Liver (tissue), 9 donors: ENCODE measurements around the gene ST3GAL3. TPM values are rescaled to one million over a fixed set of nuclear protein-coding genes. Genes with fewer than 3 reads are reported as not detected.

Source experiments
- DNase-seq: peaks from one replicate; pipeline ENCODE4 v3.0.0-alpha.2; 2017; ENCODE audit warnings: low spot score
- H3K27ac ChIP-seq, 2 donors: one replicate each; pipeline ENCODE4 v1.7.0; 2013; ENCODE audit warnings: inconsistent platforms in 2 of 2, low read length in 2 of 2, control low read depth in 1 of 2, low read depth in 1 of 2, mild to moderate bottlenecking in 1 of 2
- H3K27me3 ChIP-seq, 4 donors: one replicate each; pipeline versions ENCODE4 v1.6.1 to v1.7.0; 2013; ENCODE audit warnings: low read length in 3 of 4, inconsistent platforms in 1 of 4, mild to moderate bottlenecking in 1 of 4, moderate library complexity in 1 of 4; ENCODE audit not compliant: control insufficient read depth in 4 of 4, insufficient read depth in 4 of 4
- H3K36me3 ChIP-seq, 4 donors: one replicate each; pipeline versions ENCODE4 v1.6.1 to v1.7.0; 2013; ENCODE audit warnings: low read length in 3 of 4, mild to moderate bottlenecking in 3 of 4, low read depth in 1 of 4, moderate library complexity in 1 of 4; ENCODE audit not compliant: control insufficient read depth in 4 of 4, insufficient read depth in 3 of 4
- H3K4me1 ChIP-seq, 4 donors: one replicate each; pipeline versions ENCODE4 v1.6.1 to v1.7.0; 2013; ENCODE audit warnings: low read length in 3 of 4, mild to moderate bottlenecking in 3 of 4, moderate library complexity in 1 of 4; ENCODE audit not compliant: control insufficient read depth in 4 of 4, insufficient read depth in 4 of 4
- H3K4me3 ChIP-seq, 3 donors: one replicate each; pipeline versions ENCODE4 v1.6.1 to v1.7.0; 2013; ENCODE audit warnings: low read length in 3 of 3, control low read depth in 1 of 3, low read depth in 1 of 3, mild to moderate bottlenecking in 1 of 3
- H3K9ac ChIP-seq, 2 donors: one replicate each; pipeline ENCODE4 v1.7.0; 2013; ENCODE audit warnings: low read length in 2 of 2, mild to moderate bottlenecking in 2 of 2, moderate library complexity in 2 of 2, control low read depth in 1 of 2, low read depth in 1 of 2
- H3K9me3 ChIP-seq, 4 donors: one replicate each; pipeline versions ENCODE4 v1.6.1 to v1.7.0; 2013; ENCODE audit warnings: low read length in 3 of 4; ENCODE audit not compliant: control insufficient read depth in 4 of 4
- ATF3 ChIP-seq: IDR thresholded peaks from 2 replicates; pipeline ENCODE4 v1.6.1; 2016; ENCODE audit warnings: antibody characterized with exemption
- EGR1 ChIP-seq, 2 donors: IDR thresholded peaks; 2 replicates each; pipeline ENCODE4 v1.6.1; 2016 to 2018; ENCODE audit warnings: antibody characterized with exemption in 2 of 2, low read depth in 2 of 2
- FOXA1 ChIP-seq: IDR thresholded peaks from 2 replicates; pipeline ENCODE4 v1.6.1; 2016; ENCODE audit warnings: antibody characterized with exemption
- FOXA2 ChIP-seq: IDR thresholded peaks from 2 replicates; pipeline ENCODE4 v1.6.1; 2016; ENCODE audit warnings: antibody characterized with exemption
- GABPA ChIP-seq, 2 donors: IDR thresholded peaks in 1 of 2; conservative IDR thresholded peaks in 1 of 2; 2 replicates each; pipeline ENCODE4 v1.6.1; 2016; ENCODE audit warnings: antibody characterized with exemption in 2 of 2, mild to moderate bottlenecking in 1 of 2, moderate library complexity in 1 of 2
- HNF4A ChIP-seq, 2 donors: conservative IDR thresholded peaks; 2 replicates each; pipeline ENCODE4 v1.6.1; 2016; ENCODE audit warnings: antibody characterized with exemption in 2 of 2, mild to moderate bottlenecking in 2 of 2
- HNF4G ChIP-seq: IDR thresholded peaks from 2 replicates; pipeline ENCODE4 v1.6.1; 2016; ENCODE audit warnings: antibody characterized with exemption
- JUND ChIP-seq, 2 donors: IDR thresholded peaks; 2 replicates each; pipeline ENCODE4 v1.6.1; 2016; ENCODE audit warnings: antibody characterized with exemption in 2 of 2
- MAX ChIP-seq: IDR thresholded peaks from 2 replicates; pipeline ENCODE4 v1.6.1; 2016; ENCODE audit warnings: antibody characterized with exemption
- NR2F2 ChIP-seq: IDR thresholded peaks from 2 replicates; pipeline ENCODE4 v1.6.1; 2016; ENCODE audit warnings: antibody characterized with exemption
- RAD21 ChIP-seq, 2 donors: IDR thresholded peaks; 2 replicates each; pipeline ENCODE4 v1.6.1; 2016; ENCODE audit warnings: antibody characterized with exemption in 2 of 2, mild to moderate bottlenecking in 2 of 2
- RXRA ChIP-seq, 2 donors: IDR thresholded peaks; 2 replicates each; pipeline ENCODE4 v1.6.1; 2017 to 2018; ENCODE audit warnings: antibody characterized with exemption in 2 of 2, mild to moderate bottlenecking in 1 of 2
- SP1 ChIP-seq: IDR thresholded peaks from 2 replicates; pipeline ENCODE4 v1.6.1; 2018; ENCODE audit warnings: antibody characterized with exemption, mild to moderate bottlenecking
- TAF1 ChIP-seq: conservative IDR thresholded peaks from 2 replicates; pipeline ENCODE4 v1.6.1; 2016; ENCODE audit warnings: antibody characterized with exemption, mild to moderate bottlenecking
- ZBTB33 ChIP-seq: IDR thresholded peaks from 2 replicates; pipeline ENCODE4 v1.6.1; 2016; ENCODE audit warnings: antibody characterized with exemption
- WGBS: extraction: QIAGEN DNeasy Blood & Tissue Kit; methylation state at CpG from one replicate; pipeline ENCODE4 v1.1.7; 2013; 5-methylcytosine and 5-hydroxymethylcytosine counted together
- polyA plus RNA-seq, 2 donors: library from polyadenylated mRNA; stranded (reverse) in 1 of 2; unstranded in 1 of 2; fragments of 200-250 nt in 1 of 2; fragments of >200 nt in 1 of 2; fragmentation: Nextera tagmentation in 1 of 2; extraction: Ambion mirVana in 1 of 2; gene quantifications; one replicate each; pipeline versions ENCODE4 v1.2.1 to v1.2.3, GENCODE V29; 2013 to 2015
- total RNA-seq, 2 donors: library from RNA; depleted of rRNA; stranded (reverse); fragments of >200 nt; gene quantifications; one replicate each; pipeline ENCODE4 v1.2.3, GENCODE V29; 2014
- donor health status: healthy.
- donor health status: healthy.
- donor health status: healthy.
- donor health status: healthy.
- donor health status: healthy.

ST3GAL3 gene
- total and polyA plus RNA-seq, 4 donors: 4.9 to 11.4 (median 8.1) TPM

- Histone ChIP-seq H3K36me3 (peaks cover 14 to 91% (median 79%) of the 10 kb centered on the region in 4 donors), H3K4me3 (no peak overlapping the region), H3K27me3 (no peaks in the 10 kb centered on the region), H3K9ac (no peak overlapping the region), H3K9me3 (no peaks in the 10 kb centered on the region), H3K27ac (no peak overlapping the region), H3K4me1 (no peaks in the 10 kb centered on the region)
- WGBS: 87% methylated on average over 2 of the region's 2 CpGs
- TF ChIP-seq NR2F2: no peak
- TF ChIP-seq SP1: no peak
- no peak for TF ChIP-seq RAD21 (IDR thresholded peaks at IDR 0.05)
- no peak for DNase-seq
Measured at GRCh38 chr1:43689289-43689688, 18.0 kb upstream of the ST3GAL3 start.

GRCh38 chr1:43691871-43692815, 15.2 kb upstream of the ST3GAL3 start:
- H3K36me3 ChIP-seq: peaks cover 19 to 99% (median 92%) of the 10 kb centered on the region in 4 donors
- no peak overlapping the region for H3K27ac ChIP-seq
- H3K4me3 ChIP-seq: no peak overlapping the region
- TF ChIP-seq NR2F2: no peak
- no peak for TF ChIP-seq ZBTB33
- no peak for TF ChIP-seq HNF4A (conservative IDR thresholded peaks at IDR 0.05)
- TF ChIP-seq MAX: no peak
- no peak for TF ChIP-seq TAF1
- H3K9ac ChIP-seq: no peak overlapping the region
- H3K9me3 ChIP-seq: no peaks in the 10 kb centered on the region
- WGBS: 93% methylated on average over 10 of the region's 10 CpGs
- no peaks in the 10 kb centered on the region for H3K27me3 ChIP-seq
- no peak for DNase-seq
- H3K4me1 ChIP-seq: no peaks in the 10 kb centered on the region

GRCh38 chr1:43693371-43693770, 14.0 kb upstream of the ST3GAL3 start:
- Histone ChIP-seq H3K36me3 (peaks cover 25 to 99% (median 91%) of the 10 kb centered on the region in 4 donors), H3K9me3 (no peaks in the 10 kb centered on the region), H3K9ac (no peak overlapping the region), H3K27ac (no peak overlapping the region), H3K4me3 (no peak overlapping the region), H3K4me1 (no peaks in the 10 kb centered on the region), H3K27me3 (no peaks in the 10 kb centered on the region)
- TF ChIP-seq RXRA (IDR thresholded peaks at IDR 0.05) (no peak), NR2F2 (no peak), ZBTB33 (no peak), JUND (IDR thresholded peaks at IDR 0.05) (no peak), MAX (no peak), FOXA2 (no peak), HNF4G (no peak), RAD21 (IDR thresholded peaks at IDR 0.05) (no peak), EGR1 (IDR thresholded peaks at IDR 0.05; ENCODE audit: low read depth in 2 of 2) (no peak), ATF3 (no peak), GABPA (IDR thresholded peaks at IDR 0.05 in 1 of 2, conservative IDR thresholded peaks at IDR 0.05 in 1 of 2) (no peak), FOXA1 (no peak)
- WGBS: 94% methylated on average over 6 of the region's 6 CpGs
- DNase-seq: no peak
